Stimulated activated naive CD4-positive, alpha-beta T cell treated with Interleukin-2 at 50 U/mL for 16 hours (primary cell): Measurements from ENCODE around the gene CHRD.

Experiments
- DNase-seq: peaks from one replicate; lab custom pipeline; 2025; lab: John Stamatoyannopoulos, UW

CHRD gene

GRCh38 chr3:184382326-184383032, 2.6 kb downstream of the CHRD start:
- no peak for DNase-seq

- DNase-seq: no peak
Measured at GRCh38 chr3:184383033-184383740, 3.3 kb downstream of the CHRD start.

GRCh38 chr3:184384342-184384741, 4.5 kb downstream of the CHRD start:
- no peak for DNase-seq

GRCh38 chr3:184384856-184385422, 5.1 kb downstream of the CHRD start:
- DNase-seq: no peak

- no peak for DNase-seq
Measured at GRCh38 chr3:184386047-184386806, 6.4 kb downstream of the CHRD start.

GRCh38 chr3:184387174-184387714, 7.4 kb downstream of the CHRD start:
- DNase-seq: no peak

- DNase-seq: no peak
Measured at GRCh38 chr3:184388164-184388935, 8.5 kb downstream of the CHRD start.

- DNase-seq: no peak
Measured at GRCh38 chr3:184388936-184389230, 9.0 kb downstream of the CHRD start.

- DNase-seq: no peak
Measured at GRCh38 chr3:184389384-184389783, 9.5 kb downstream of the CHRD start.

- no peak for DNase-seq
Measured at GRCh38 chr3:184389935-184390528, 10.2 kb downstream of the CHRD start.

GRCh38 chr3:184391266-184391665, 11.4 kb downstream of the CHRD start:
- DNase-seq: no peak

GRCh38 chr3:184395320-184395660, 15.4 kb downstream of the CHRD start:
- DNase-seq: no peak

- DNase-seq: no peak
Measured at GRCh38 chr3:184399410-184399809, 19.6 kb downstream of the CHRD start.

GRCh38 chr3:184405075-184406030, 25.5 kb downstream of the CHRD start:
- no peak for DNase-seq

- no peak for DNase-seq
Measured at GRCh38 chr3:184409331-184409926, 29.6 kb downstream of the CHRD start.

GRCh38 chr3:184409946-184410500, 30.2 kb downstream of the CHRD start:
- no peak for DNase-seq

- DNase-seq: no peak
Measured at GRCh38 chr3:184414418-184415202, 34.8 kb downstream of the CHRD start.

GRCh38 chr3:184415203-184415490, 35.3 kb downstream of the CHRD start:
- no peak for DNase-seq
